Measurements from ENCODE around the gene ZNF396.

Gene ZNF396

DNA sequence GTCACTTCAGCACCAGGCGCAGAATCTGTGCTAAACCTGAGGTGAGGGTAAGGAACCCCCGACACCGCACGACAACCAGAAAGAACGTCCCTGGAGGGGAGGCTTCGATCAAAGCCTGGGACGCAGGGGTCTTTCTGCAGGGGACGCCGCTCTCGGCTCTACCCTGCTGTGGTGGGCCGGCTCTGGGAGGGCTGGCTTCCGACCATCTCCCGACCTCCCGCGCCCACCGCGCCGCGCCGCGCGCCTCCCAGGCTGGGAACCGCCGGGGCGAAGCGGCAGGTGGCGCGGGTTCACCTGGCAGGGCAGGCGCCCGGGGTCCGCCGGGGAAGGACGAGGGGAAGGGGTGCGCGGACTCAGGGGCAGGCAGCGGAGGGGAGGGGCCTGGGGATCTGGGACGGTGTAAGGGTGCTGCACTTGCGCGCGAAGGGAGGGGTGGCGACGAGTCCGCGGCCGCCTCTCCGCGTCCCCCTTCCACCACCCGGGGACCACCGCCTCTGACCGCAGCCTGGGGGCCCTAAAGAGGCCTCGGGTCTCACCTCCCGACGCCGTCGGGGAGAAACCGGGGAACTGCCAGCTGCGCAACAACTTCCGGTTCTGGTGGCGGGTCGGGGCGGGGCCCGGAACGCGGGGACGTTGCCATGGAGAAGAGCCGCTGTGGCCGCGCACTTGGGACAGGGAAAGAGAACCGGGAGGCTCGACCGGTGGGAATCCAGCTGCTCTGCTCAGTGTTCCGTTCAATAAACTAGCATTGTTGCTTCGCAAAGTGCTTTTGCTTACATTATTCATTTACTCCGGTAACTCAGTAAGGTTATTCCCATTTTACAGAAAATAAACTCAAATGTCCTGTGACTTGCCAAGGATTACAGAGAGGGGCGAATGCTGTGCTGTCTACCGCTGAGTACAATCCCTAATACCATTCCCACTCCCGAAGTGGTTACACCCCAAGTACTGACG lies at the start of gene ZNF396:
TSS of gene ZNF396 (minus strand) at position 596 of the 954 bp plus-strand sequence. CDS start 3,045 bp downstream, outside the sequence.
- peak; percentile 81 for DNase-seq

DNA sequence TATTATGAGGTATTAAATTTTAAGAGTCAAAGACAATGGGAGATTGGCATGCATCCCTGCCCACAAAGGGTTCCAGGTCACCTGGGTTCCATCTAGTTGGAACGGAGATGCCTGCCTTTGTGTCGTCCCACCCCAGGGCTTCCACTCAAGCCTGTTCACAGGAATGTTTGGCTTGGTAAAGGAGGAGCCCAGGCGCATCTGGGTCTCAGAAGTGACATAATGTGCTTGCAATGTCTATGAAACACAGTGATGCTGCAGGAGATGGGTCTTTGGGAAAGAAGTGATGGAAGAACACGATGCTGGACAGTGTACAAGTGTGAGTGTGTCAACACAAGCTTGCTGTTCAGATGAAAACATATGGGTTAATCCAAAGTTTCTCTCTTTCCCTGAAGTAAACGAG lies 49.6 kb upstream of the ZNF396 start:
- no peak for DNase-seq

DNA sequence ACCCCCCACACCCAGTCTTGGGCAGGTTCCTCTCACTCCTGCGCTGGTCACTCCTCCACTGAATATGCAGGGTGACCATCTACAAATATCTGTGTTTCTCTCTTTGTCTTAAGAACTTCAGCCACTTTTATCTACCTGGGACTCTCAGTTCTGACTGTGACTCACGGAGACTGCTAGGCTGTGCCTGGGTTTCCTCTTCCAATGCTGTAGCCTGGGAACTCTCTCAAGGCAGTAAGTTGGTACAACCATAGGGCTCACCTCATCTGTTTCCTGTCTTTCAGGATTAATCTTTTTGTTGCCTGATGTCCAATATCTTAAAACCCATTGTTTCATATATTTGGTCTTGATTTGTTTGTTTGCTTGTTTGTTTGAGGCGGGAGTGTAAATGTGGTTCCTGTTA lies 47.2 kb upstream of the ZNF396 start:
- no peak for DNase-seq

DNA sequence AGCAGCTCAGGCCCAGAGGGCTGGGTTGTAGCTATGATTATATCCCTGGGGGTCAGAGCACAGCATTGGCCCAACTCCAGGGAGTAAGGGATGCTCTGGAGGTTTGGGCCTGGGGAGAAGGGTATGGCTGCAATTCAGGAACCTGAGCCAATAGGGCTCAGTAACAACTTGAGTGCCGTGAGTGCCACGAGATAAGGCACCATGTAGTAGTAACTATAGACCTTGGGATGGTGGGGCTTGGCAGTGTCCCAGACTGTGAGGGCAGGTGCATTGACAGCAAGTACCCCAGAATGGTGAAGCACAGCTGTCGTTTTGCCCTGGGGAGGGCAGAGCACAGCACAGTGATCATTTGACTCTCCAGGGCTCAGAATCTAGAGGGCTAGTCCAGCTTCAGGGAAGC lies 45.1 kb upstream of the ZNF396 start:
- no peak for DNase-seq

DNA sequence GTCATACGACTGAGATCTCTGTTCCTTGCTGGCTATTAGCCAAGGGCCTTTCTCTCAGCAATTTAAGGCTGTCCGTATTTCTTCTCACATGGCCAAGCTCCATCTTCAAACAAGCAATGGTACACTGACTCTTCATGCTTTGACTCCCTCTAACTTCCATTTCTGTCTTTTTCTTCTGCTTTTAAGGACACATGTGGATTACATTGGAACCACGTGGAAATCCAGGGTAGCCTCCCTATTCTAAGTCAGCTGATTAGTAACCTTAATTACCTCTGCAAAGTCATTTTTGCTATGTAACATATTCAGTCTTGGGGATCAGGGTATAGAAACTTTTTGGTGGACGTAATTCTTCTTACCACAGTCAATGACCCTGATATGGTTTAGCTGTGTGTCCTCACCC lies 41.5 kb upstream of the ZNF396 start:
- no peak for DNase-seq

DNA sequence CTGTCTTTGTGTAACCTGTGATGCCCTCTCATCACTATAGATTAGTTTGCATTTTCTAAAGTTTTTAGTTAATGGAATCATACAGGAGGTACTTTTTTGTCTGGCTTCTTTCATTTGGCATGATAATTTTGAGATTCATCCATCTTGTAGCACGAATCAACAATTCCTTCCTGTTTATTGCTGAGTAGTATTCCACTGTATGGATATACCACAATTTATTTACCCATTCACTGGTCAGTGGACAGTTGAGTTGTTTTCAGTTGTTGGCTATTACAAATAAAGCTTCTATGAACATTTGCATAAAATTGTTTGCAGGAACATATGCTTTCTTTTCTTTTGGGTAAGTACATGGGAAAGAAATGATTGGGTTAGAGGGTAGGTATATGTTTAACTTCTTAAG lies 40.1 kb upstream of the ZNF396 start:
- DNase-seq, result no peak

DNA sequence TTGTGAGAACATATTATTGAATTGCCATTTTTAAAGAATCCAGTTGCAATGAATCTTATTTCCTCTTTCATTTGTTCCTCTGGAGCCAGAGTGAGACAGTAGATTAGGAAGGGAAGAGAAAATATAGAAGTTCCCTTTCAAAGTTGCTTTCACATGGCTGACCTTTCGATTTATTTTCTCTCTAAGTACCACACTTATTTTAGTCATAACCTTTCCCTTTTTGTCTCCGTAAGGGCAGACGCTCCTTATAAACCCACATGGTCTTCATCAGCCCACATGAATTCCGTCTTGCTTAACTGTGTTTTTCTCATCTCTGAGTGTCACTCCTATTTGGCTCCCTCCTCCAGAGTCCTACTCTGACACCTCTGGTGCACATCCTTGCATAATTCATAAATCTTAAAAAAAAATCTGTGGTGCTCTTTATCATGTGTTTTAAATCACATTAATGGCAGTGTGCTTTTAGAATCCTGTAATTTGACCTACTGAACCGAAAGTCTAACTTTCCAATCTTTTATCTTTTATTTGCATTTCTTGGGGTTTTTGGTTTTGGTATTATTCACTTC lies 38.5 kb upstream of the ZNF396 start:
- peak; percentile 96 for DNase-seq

DNA sequence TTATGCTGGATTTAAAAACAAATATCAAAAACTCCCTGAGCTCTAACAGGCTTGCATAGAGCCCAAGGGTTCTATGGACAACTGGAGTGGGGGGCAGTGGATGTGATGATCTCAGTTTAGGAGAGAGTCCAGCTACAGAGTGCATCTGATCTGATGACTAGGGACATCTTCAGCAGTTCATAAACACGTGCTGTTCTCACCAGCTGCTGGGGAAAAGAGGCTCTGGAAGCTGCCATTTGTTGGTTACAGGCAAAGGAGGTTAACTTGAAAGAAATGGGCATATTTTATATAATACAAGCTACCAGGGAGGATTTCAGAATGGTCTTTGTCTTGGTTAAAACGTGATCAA lies 36.0 kb upstream of the ZNF396 start:
- peak; percentile 12 for DNase-seq

DNA sequence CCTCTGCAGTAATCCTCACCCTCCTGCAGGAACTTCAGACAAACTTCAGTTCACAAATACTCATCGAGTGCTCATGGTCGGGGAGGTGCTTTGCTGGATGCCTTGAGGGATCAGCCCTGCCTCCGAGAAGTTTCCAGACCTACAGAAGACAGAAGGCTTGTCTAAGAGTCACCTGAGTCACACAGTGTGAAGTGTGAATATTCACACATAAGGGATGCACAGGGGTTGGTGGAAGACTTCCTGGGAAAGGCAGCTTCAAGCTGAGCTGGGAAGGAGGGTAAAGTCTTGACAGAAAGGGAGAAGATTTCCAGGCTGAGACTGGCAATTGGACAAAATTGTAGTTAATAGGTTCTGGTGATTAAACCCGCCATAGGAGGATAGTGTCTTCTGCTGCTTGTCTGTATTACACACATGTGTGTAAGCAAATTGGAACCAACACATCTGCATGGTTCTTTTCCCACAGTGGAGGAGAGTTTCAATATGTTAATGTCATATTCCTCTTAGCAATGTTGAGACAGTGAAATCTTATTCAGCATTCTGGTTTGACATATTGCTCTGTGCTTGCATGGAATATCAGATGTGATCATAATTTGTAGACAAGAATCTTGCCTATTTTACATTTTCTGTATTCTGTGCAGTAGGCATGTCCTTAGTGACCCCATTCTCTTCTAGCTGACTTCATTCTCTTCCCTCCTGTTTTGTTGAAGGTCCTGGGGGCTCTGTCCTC lies 34.7 kb upstream of the ZNF396 start:
- DNase-seq, result no peak

DNA sequence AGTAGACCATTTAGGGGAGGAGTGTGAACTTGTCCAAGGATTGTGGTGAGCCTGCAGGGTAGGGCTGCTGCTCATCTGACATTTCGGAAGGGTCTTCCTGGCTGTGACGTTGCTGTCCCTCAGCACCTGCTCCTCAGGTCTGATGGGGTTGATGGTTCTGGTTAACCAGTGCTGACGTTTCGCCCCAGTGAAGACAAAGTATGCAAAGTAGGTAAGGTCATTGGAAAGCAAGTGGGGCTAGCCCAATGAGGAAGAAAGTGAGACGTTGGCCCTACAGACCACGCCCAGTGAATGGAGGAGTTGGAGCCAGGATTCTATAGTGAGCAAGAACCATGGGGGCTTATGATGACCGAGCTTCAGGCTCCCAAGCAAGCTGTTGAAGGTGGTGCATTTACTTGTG lies 33.4 kb upstream of the ZNF396 start:
- DNase-seq, result no peak

DNA sequence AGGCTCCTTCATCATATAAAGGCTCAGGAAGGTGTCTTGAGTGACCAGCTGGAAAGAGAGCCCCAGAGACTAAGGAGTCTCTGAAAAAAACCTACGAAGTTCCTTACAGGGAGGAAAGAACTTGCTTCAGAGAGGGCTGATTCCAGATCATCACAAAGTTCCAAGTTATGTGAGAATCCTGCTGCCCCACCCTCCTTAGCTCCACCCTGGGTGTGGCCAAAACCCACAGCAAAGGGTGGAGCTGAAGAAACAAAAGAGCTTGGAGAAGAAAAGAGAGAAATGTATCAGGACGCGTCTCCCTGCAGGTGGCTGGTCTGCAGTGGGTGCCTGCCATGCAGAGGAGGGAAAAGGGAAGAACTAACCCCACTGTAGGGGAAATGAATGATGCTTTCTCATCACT lies 32.8 kb upstream of the ZNF396 start:
- DNase-seq, result peak; percentile 77

DNA sequence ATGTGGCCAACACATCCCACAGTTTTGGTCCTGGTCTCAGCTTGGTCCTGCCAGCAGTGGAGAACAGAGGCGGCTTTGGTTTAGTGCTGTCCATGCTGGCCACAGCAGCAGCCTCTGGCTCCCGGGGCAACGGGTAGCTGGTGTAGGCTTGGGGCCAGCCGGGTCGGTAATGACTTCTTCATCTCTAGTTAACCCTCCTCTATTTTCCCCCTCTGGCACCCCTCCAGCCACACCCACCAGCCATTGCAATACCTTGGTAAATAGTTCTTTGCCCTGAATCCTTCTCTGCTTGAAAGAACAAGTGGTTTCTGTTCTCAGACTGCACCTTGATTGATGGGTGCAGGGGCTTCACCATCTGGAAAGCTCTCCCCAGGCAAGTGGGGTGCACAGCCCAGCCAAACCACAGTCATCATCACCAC lies 31.7 kb upstream of the ZNF396 start:
- no peak for DNase-seq

DNA sequence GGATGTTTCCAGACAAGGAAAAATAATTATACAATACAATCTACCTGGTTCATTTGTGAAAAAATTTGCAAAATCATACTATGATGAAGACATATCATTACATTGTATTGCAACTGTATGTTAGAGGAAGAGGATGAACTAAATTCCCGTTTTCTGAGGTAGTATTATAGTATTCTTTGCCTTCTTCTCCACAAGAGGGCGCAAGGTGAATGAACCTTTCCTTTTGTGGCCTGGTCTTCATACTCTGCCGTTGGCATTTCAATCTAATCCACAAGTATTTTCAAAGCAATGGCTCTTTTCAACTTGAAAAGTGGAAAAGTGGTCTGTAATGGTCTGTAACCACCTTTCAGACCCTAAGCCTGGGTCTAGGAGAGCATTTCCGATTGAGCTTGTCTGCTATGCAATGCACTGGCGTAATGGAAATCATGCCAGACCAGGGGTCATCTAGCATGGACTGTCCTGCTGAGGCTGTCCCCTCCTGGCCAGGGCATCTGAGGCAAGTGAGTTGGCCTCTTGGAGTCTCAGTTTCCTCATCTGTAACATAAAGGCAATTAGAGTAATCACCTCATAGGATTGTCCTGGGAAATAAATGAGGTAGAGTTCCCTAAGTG lies 30.8 kb upstream of the ZNF396 start:
- peak; percentile 82 for DNase-seq

DNA sequence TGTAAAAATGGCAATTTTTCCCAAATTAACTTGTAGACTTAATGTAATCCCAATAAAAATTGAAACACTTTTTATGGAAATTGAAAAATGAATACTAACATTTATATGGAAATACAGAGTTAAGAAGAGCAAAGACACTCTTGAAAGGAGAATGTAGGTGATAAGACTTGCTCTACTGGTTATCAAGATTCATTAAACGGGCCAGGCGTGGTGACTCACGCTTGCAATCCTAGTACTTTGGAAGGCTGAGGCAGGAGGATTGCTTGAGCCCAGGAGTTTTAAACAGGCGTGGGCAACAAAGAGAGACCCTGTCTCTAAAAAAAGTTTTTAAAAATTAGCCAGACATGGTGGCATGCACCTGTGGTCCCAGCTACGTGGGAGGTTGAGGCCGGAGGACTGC lies 29.5 kb upstream of the ZNF396 start:
- no peak for DNase-seq

DNA sequence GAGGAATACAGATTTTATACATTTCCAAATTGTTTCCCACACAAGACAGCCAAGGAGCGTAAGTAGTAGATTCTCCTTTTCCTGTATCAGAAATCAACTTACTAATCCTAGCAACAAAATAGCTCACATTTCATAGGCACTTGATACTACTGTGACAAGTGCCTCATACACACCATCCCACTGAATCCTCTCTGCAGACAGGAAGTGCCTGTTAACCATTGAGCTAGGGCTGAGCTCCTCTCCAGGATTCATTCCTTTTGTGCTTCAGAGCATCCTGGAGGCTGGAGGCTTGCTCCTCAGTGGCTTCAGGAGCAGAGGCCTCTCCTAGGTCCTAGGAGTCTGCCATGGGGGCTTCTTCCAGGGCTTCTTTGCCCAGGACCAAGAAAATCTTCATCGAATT lies 20.8 kb upstream of the ZNF396 start:
- no peak for DNase-seq

DNA sequence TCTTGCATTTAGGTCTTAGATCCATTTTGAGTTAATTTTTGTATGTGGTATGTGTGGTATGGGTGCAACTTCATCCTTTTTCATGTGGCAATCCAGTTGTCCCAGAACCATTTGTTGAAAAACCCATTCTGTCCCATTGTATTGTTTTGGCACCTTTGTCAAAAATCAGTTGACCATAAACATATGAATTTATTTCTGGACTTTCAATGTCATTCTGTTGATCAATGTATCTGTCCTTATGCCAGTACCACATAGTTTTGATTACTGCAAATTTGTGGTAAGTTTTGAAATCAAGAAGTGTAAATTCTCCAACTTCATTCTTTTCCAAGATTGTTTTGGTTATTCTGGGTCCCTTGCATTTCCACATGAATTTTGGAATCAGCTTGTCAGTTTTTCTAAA lies 16.6 kb upstream of the ZNF396 start:
- no peak for DNase-seq

DNA sequence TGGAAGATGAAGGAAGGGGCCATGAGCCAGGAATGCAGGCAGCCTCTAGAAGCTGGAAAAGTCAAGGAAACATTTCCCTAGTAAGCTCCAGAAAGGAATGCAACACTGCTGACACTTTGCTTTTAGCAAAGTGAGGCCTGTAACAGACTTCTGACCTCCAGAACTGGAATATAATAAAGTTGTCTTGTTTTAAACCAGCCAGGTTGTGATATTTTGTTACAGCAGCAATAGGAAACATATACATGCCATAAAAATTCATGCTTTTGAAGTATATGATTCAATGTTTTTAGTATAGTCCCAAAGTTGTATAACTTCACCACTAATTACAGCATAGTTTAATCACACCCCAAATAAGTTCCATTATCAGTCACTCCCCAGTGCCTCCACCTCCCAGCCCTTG lies 15.2 kb upstream of the ZNF396 start:
- DNase-seq, result no peak

DNA sequence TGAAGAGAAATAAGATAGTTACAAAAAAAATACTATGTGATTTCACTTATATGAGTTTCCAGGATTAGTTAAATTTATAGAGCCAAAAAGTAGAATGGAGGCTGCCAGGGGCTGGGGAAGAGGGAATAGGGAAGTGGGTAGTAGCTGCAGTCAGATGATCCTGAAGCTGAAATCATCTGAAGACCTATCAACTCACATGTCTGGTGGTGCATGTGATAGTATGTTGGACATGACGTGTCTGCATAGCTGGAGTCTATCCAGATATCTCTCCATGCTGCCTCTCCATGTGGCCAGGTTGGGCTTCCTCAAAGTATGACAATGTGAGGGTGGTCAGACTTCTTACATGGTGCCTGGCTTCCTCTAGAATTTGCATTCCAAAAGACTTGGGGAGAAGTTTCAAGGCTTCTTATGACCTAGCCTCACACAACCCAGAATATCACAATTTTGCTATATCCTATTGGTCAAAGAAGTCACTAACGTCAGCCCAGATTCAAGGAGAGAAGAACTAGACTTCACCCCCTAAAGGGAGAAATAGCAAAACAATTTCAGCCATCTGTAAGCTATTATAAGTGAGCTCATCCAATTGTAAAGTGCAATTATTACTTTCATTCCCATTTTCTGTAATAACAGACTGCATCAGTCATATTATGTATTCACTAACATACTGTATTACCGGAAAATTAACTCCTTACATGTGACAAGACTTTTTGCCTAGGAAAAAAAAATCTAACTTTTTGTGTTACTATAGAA lies 14.0 kb upstream of the ZNF396 start:
- peak; percentile 77 for DNase-seq

DNA sequence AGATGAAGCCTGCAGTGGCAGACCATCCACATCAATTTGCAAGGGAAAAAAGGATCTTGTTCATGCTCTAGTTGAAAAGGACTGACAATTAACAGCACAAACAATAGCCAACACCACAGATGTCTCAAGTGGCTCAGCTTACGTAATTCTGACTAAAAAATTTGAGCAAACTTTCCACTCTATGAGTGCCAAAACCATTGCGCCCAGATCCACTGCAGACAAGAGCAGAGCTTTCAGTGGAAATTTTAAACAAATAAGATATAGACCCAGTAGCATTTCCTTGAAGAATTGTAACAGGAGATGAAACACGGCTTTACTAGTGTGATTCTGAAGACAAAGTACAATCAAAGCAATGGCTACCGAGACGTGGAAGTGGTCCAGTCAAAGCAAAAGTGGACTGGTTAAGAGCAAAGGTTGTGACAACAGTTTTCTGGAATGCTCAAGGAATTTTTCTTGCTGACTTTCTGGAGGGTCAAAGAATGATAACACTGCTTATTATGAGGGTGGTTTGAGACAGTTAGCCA lies 12.0 kb upstream of the ZNF396 start:
- no peak for DNase-seq

DNA sequence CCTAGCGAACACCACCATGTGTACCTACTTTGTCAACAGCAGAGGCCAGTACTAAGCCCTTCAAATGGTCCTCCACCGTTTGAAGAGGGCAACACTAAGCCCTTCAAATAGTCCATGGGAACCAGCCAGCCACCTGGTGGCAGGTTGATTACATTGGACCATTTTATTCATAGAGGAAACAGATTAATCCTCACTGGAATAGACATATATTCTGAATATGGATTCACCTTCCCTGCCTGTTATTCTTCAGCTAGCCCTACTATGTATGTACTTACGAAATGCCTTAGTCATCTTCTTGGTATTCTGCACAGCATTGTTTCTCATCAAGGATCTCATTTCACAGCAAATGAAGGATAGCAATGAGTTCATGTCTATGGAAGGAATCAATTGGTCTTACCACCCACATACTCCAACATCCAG lies 10.0 kb upstream of the ZNF396 start:
- no peak for DNase-seq

DNA sequence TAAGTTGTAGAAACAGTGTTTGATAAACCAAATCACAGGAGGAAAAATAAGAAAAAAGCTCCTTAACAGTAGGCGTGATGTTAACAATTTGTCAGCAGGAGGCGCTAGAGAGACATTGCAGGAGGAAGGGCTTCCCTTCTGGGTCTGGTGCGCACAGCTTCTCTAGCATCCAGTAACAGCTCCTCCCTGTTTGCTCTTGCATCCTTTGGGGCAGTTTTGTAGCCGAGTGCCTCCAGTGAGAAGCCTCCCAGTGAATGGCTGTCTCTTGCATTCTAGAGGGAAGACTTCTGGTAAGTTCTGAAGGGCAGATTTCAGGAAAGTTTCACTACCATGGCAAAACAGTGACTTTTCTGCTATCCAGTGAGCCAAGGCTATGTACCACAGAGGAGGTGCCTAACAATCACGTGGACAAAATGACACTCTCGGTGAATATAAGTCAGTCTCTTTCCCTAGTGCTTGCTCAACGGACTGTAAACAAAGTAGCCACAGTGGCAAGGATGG lies 9.5 kb upstream of the ZNF396 start:
- peak; percentile 82 for DNase-seq

DNA sequence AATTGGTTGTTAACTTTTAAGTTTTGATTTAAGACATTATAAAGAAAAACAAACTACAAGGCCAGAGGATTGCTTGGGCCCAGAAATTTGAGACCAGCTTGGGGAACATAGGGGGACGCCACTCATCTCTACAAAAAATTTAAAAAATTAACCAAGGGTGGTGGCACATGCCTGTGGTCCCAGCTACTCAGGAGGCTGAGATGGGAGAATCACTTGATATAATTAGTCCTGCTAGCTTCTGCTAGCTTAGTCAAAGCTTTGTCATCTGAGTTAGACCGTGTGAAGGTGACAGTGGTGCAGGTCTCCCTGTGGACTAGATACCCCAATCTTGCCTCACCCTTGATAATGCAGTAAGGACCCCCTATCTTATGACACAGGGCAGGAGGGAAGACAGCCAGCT lies 6.0 kb upstream of the ZNF396 start:
- no peak for DNase-seq

Measured in inflammatory macrophage treated with lipopolysaccharide for 4 hours (primary cell).